Measurements from ENCODE around the gene MLLT6. TPM values are rescaled to one million over a fixed set of nuclear protein-coding genes. Genes with fewer than 3 reads are reported as not detected.

MLLT6 gene
- polyA plus RNA-seq, 2 of the 4 experiments (the other 2 are of a cell fraction): 28.3 to 28.9 TPM

GRCh38 chr17:38703742-38704605, 1.1 kb upstream of the MLLT6 start (continued):
- TF ChIP-seq MYC (IDR thresholded peaks at IDR 0.05; ENCODE audit: borderline replicate concordance, low read length): no peak

- TF ChIP-seq BCL3 (IDR thresholded peaks at IDR 0.05) (no peak), GATA3 (IDR thresholded peaks at IDR 0.05; ENCODE audit: borderline replicate concordance) (no peak), CHD2 (IDR thresholded peaks at IDR 0.05; ENCODE audit: low read length, partially characterized antibody) (no peak), MYC (IDR thresholded peaks at IDR 0.05; ENCODE audit: borderline replicate concordance, low read length) (0 out of 2 replicates have a peak, but pooled peaks have one; percentile 2), JUN (IDR thresholded peaks at IDR 0.05) (peak in 1 of 2 experiments; percentile 19; a peak in 1 of 5 replicates)
Observed at GRCh38 chr17:38705523-38705802, 390 bp downstream of the MLLT6 start.

GRCh38 chr17:38705803-38706504, 881 bp downstream of the MLLT6 start:
- peaks cover 35% of the 10 kb centered on the region for H3K4me1 ChIP-seq
- H3K9me3 ChIP-seq: no peaks in the 10 kb centered on the region
- ChIA-PET POLR2A (interaction anchor here (0.6 to 1.8 kb wide), 3 partner anchors 13 to 46 kb away, joined by 3 to 5 read pairs (median 4); no protein-coding TSS in a partner anchor), CTCF (interaction anchor here (0.9 to 5.7 kb wide), 9 partner anchors 10 to 30 kb away, joined by 3 to 64 read pairs (median 6); no protein-coding TSS in a partner anchor)
- WGBS (ENCODE audit: missing lambda C conversion rate): 2% methylated on average over 30 of the region's 38 CpGs
- peak in 1 of 2 experiments; percentile 1; a peak in 3 of 5 replicates for TF ChIP-seq JUN (IDR thresholded peaks at IDR 0.05)
- TF ChIP-seq HOXA7 (CRISPR knock-in tag; IDR thresholded peaks at IDR 0.05): no peak
- 0 out of 2 replicates have a peak, but pooled peaks have one; percentile 44 for TF ChIP-seq E2F6 (IDR thresholded peaks at IDR 0.05; ENCODE audit: borderline replicate concordance, low read depth)
- peak; percentile 36; the same call in 1 of the 2 replicates for TF ChIP-seq MAX (IDR thresholded peaks at IDR 0.05)
- ATAC-seq: peak; percentile 1 to 19; a peak in 3 of 6 replicates
- peak overlapping the region; percentile 82 to 98 for H3K27ac ChIP-seq
- DNase-seq (ENCODE audit: low read depth in 1 of 2, low spot score in 1 of 2): peak; percentile 56 to 70
- peak overlapping the region; percentile 94 for H3K4me3 ChIP-seq
- H3K4me2 ChIP-seq: peak overlapping the region; percentile 92
- FAIRE-seq: no peak

More at GRCh38 chr17:38705523-38705802, 390 bp downstream of the MLLT6 start:
- H3K9me3 ChIP-seq: no peaks in the 10 kb centered on the region
- ChIA-PET CTCF (interaction anchor here (0.9 to 2.2 kb wide), 3 partner anchors 25 to 30 kb away, joined by 3 to 10 read pairs (median 8); no protein-coding TSS in a partner anchor), POLR2A (interaction anchor here (1.0 to 1.8 kb wide), 3 partner anchors 13 to 164 kb away, joined by 3 to 5 read pairs (median 4); partner anchors contain the start of gene LASP1)
- no peak for DNase-seq (ENCODE audit: low read depth in 1 of 2, low spot score in 1 of 2)
- FAIRE-seq: no peak
- ATAC-seq: peak in 1 of 2 experiments; percentile 11; a peak in 1 of 6 replicates
- peak overlapping the region; percentile 92 for H3K4me2 ChIP-seq
- peak overlapping the region; percentile 94 for H3K4me3 ChIP-seq
- peaks cover 37% of the 10 kb centered on the region for H3K4me1 ChIP-seq
- H3K27ac ChIP-seq: peak overlapping the region; percentile 82 to 98
- 2% methylated on average over 10 of the region's 32 CpGs for WGBS (ENCODE audit: missing lambda C conversion rate)

GRCh38 chr17:38706505-38707216, 1.6 kb downstream of the MLLT6 start:
- Histone ChIP-seq H3K4me1 (peaks cover 33% of the 10 kb centered on the region), H3K4me3 (peak overlapping the region; percentile 94), H3K27ac (peak overlapping the region; percentile 82 to 98), H3K9me3 (no peaks in the 10 kb centered on the region), H3K4me2 (peak overlapping the region; percentile 92)
- 50% methylated on average over 20 of the region's 20 CpGs for WGBS (ENCODE audit: missing lambda C conversion rate)
- DNase-seq (ENCODE audit: low read depth in 1 of 2, low spot score in 1 of 2): no peak
- TF ChIP-seq TP53 (CRISPR knock-in tag; IDR thresholded peaks at IDR 0.05) (no peak), RARB (CRISPR knock-in tag; IDR thresholded peaks at IDR 0.05) (no peak), GATA3 (IDR thresholded peaks at IDR 0.05; ENCODE audit: borderline replicate concordance) (no peak), NPAS2 (CRISPR knock-in tag; IDR thresholded peaks at IDR 0.05; ENCODE audit: borderline replicate concordance) (no peak)
- ChIA-PET CTCF (interaction anchor here (0.9 to 5.7 kb wide), 8 partner anchors 10 to 30 kb away, joined by 3 to 64 read pairs (median 6); no protein-coding TSS in a partner anchor), POLR2A (interaction anchor here (0.6 to 1.8 kb wide), 2 partner anchors 24 to 45 kb away, joined by 3 to 5 read pairs; no protein-coding TSS in a partner anchor)
- no peak for ATAC-seq
- no peak for FAIRE-seq

Measured in A549 (cell line).